ENCODE data around the gene RPSA. TPM values are rescaled to one million over a fixed set of nuclear protein-coding genes. Genes with fewer than 3 reads are reported as not detected.

The RPSA gene
- total RNA-seq, 3 donors from 2014 or later: 2,416 to 2,801 (median 2,677) TPM

- Mint-ChIP-seq H3K9me3 (no peaks in the 10 kb centered on the region), H3K27me3 (ENCODE audit: low read depth) (no peaks in the 10 kb centered on the region), H3K36me3 (ENCODE audit: insufficient read depth) (peaks cover 12% of the 10 kb centered on the region), H3K4me3 (peak overlapping the region; percentile 99), H3K4me1 (ENCODE audit: low read depth) (peaks cover 46% of the 10 kb centered on the region)
- DNase-seq (peak; percentile 92), ATAC-seq (peak; percentile 86 to 87)
Observed at GRCh38 chr3:39383881-39384664, 22.4 kb upstream of the RPSA start.

- no peak for DNase-seq
- peaks cover 52% of the 10 kb centered on the region for H3K4me1 Mint-ChIP-seq (ENCODE audit: low read depth)
- ATAC-seq: no peak
- no peaks in the 10 kb centered on the region for H3K27me3 Mint-ChIP-seq (ENCODE audit: low read depth)
- H3K9me3 Mint-ChIP-seq: no peaks in the 10 kb centered on the region
- H3K36me3 Mint-ChIP-seq (ENCODE audit: insufficient read depth): peaks cover 14% of the 10 kb centered on the region
- H3K4me3 Mint-ChIP-seq: peak overlapping the region; percentile 99
Observed at GRCh38 chr3:39384665-39385000, 21.9 kb upstream of the RPSA start.

GRCh38 chr3:39385456-39386090, 20.9 kb upstream of the RPSA start:
- no peak for ATAC-seq

DNA sequence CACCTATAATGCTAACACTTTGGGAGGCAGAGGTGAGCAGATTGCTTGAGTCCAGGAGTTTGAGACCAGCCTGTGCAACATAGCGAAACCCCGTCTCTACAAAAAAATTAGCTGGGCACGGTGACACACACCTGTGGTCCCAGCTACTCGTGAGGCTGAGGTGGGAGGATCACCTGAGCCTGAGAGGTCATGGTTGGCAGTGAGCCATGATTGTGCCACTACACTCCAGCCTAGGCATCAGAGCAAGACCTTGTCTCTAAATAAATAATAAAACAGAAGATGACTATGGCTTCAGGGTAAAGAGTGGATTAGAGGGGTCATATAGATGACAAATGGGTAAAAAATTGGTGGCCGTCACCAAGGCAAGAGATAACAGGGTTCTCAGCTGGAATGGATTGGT, 20.2 kb upstream of the RPSA start:
- Mint-ChIP-seq H3K36me3 (ENCODE audit: insufficient read depth) (peaks cover 27% of the 10 kb centered on the region), H3K4me3 (no peak overlapping the region), H3K27me3 (ENCODE audit: low read depth) (no peaks in the 10 kb centered on the region), H3K4me1 (ENCODE audit: low read depth) (peaks cover 60% of the 10 kb centered on the region), H3K9me3 (no peaks in the 10 kb centered on the region)
- ATAC-seq: no peak
- no peak for DNase-seq

More at GRCh38 chr3:39385456-39386090, 20.9 kb upstream of the RPSA start:
- H3K4me3 Mint-ChIP-seq: peak overlapping the region; percentile 99
- H3K9me3 Mint-ChIP-seq: no peaks in the 10 kb centered on the region
- H3K4me1 Mint-ChIP-seq (ENCODE audit: low read depth): peaks cover 58% of the 10 kb centered on the region
- H3K36me3 Mint-ChIP-seq (ENCODE audit: insufficient read depth): peaks cover 21% of the 10 kb centered on the region
- DNase-seq: no peak
- H3K27me3 Mint-ChIP-seq (ENCODE audit: low read depth): no peaks in the 10 kb centered on the region

- no peak for ATAC-seq
- peak overlapping the region; percentile 22 for H3K4me3 Mint-ChIP-seq
Observed at GRCh38 chr3:39387411-39387975, 19.0 kb upstream of the RPSA start.

GRCh38 chr3:39388153-39388552, 18.4 kb upstream of the RPSA start:
- Mint-ChIP-seq H3K4me3 (no peak overlapping the region), H3K4me1 (ENCODE audit: low read depth) (peaks cover 59% of the 10 kb centered on the region)

More at GRCh38 chr3:39387411-39387975, 19.0 kb upstream of the RPSA start:
- Mint-ChIP-seq H3K9me3 (no peaks in the 10 kb centered on the region), H3K4me1 (ENCODE audit: low read depth) (peaks cover 59% of the 10 kb centered on the region), H3K27me3 (ENCODE audit: low read depth) (no peaks in the 10 kb centered on the region), H3K36me3 (ENCODE audit: insufficient read depth) (peaks cover 34% of the 10 kb centered on the region)
- DNase-seq: no peak

DNA sequence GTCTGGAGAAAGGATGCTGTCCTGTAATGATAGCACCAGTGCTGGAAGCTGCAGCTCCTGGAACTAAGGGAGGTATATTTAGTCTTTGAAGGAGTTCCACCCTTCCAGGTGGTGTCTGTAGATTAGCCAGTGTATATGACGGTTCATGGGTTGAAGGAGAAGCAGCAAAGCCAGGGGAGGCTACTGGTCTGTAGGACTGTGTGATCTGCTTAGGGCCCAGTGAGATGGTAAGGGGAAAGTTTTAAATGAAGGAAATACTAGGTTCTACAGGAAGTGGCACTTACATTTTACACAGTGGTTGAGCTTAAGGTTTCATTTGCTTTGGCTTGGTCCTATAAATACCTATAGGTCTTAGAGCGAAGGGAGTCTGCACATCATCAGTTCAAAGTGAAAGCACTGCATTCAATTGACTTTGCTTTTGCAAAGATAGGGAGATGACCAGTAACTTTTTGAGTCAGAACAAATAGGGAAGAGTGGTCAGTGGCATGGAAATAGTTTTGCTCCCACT, 17.7 kb upstream of the RPSA start:
- ATAC-seq: no peak
- Mint-ChIP-seq H3K9me3 (no peaks in the 10 kb centered on the region), H3K27me3 (ENCODE audit: low read depth) (no peaks in the 10 kb centered on the region), H3K36me3 (ENCODE audit: insufficient read depth) (peaks cover 38% of the 10 kb centered on the region), H3K4me3 (peak overlapping the region; percentile 37), H3K4me1 (ENCODE audit: low read depth) (peaks cover 59% of the 10 kb centered on the region)
- no peak for DNase-seq

More at GRCh38 chr3:39388153-39388552, 18.4 kb upstream of the RPSA start:
- ATAC-seq: no peak
- H3K9me3 Mint-ChIP-seq: no peaks in the 10 kb centered on the region
- peaks cover 34% of the 10 kb centered on the region for H3K36me3 Mint-ChIP-seq (ENCODE audit: insufficient read depth)
- no peaks in the 10 kb centered on the region for H3K27me3 Mint-ChIP-seq (ENCODE audit: low read depth)
- no peak for DNase-seq

GRCh38 chr3:39390181-39390580, 16.3 kb upstream of the RPSA start:
- H3K4me1 Mint-ChIP-seq (ENCODE audit: low read depth): peaks cover 52% of the 10 kb centered on the region
- ATAC-seq: no peak
- peaks cover 50% of the 10 kb centered on the region for H3K36me3 Mint-ChIP-seq (ENCODE audit: insufficient read depth)
- no peak for DNase-seq
- H3K27me3 Mint-ChIP-seq (ENCODE audit: low read depth): no peaks in the 10 kb centered on the region
- no peaks in the 10 kb centered on the region for H3K9me3 Mint-ChIP-seq
- no peak overlapping the region for H3K4me3 Mint-ChIP-seq

- H3K27me3 Mint-ChIP-seq (ENCODE audit: low read depth): no peaks in the 10 kb centered on the region
- no peaks in the 10 kb centered on the region for H3K4me1 Mint-ChIP-seq (ENCODE audit: low read depth)
- H3K4me3 Mint-ChIP-seq: no peak overlapping the region
- H3K9me3 Mint-ChIP-seq: no peaks in the 10 kb centered on the region
- ATAC-seq (no peak), DNase-seq (no peak)
- peaks cover 60% of the 10 kb centered on the region for H3K36me3 Mint-ChIP-seq (ENCODE audit: insufficient read depth)
Observed at GRCh38 chr3:39396690-39397089, 9.8 kb upstream of the RPSA start.

DNA sequence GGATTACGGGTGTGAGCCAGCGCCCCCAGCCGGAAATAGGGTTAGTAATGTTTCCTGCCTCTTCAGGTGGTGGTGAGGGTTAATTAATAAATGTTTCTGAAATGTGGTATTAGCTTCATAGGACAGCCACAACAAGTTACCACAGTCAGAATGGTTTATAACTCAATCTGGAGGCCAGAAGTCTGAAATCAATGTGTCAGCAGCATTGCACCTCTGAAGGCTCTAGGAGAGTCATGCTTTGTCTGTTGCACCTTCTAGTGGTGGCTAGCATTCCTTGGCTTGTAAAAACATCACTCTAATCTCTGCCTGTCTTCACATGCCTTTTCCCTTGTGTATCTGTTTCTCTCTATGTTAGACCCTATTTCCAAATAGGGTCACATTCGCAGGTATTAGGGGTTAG, 7.8 kb upstream of the RPSA start:
- Mint-ChIP-seq H3K9me3 (no peaks in the 10 kb centered on the region), H3K4me1 (ENCODE audit: low read depth) (no peaks in the 10 kb centered on the region), H3K27me3 (ENCODE audit: low read depth) (no peaks in the 10 kb centered on the region), H3K4me3 (no peak overlapping the region), H3K36me3 (ENCODE audit: insufficient read depth) (peaks cover 54% of the 10 kb centered on the region)
- DNase-seq (no peak), ATAC-seq (no peak)

- DNase-seq (no peak), ATAC-seq (no peak)
- no peaks in the 10 kb centered on the region for H3K9me3 Mint-ChIP-seq
- H3K36me3 Mint-ChIP-seq (ENCODE audit: insufficient read depth): peaks cover 34% of the 10 kb centered on the region
- H3K4me1 Mint-ChIP-seq (ENCODE audit: low read depth): peaks cover 4% of the 10 kb centered on the region
- H3K27me3 Mint-ChIP-seq (ENCODE audit: low read depth): no peaks in the 10 kb centered on the region
- no peak overlapping the region for H3K4me3 Mint-ChIP-seq
Observed at GRCh38 chr3:39401983-39402382, 4.5 kb upstream of the RPSA start.

GRCh38 chr3:39404943-39405686, 1.4 kb upstream of the RPSA start:
- DNase-seq (no peak), ATAC-seq (no peak)
- Mint-ChIP-seq H3K27me3 (ENCODE audit: low read depth) (no peaks in the 10 kb centered on the region), H3K4me1 (ENCODE audit: low read depth) (peaks cover 21% of the 10 kb centered on the region), H3K9me3 (no peaks in the 10 kb centered on the region), H3K4me3 (peak overlapping the region; percentile 88), H3K36me3 (ENCODE audit: insufficient read depth) (peaks cover 36% of the 10 kb centered on the region)

DNA sequence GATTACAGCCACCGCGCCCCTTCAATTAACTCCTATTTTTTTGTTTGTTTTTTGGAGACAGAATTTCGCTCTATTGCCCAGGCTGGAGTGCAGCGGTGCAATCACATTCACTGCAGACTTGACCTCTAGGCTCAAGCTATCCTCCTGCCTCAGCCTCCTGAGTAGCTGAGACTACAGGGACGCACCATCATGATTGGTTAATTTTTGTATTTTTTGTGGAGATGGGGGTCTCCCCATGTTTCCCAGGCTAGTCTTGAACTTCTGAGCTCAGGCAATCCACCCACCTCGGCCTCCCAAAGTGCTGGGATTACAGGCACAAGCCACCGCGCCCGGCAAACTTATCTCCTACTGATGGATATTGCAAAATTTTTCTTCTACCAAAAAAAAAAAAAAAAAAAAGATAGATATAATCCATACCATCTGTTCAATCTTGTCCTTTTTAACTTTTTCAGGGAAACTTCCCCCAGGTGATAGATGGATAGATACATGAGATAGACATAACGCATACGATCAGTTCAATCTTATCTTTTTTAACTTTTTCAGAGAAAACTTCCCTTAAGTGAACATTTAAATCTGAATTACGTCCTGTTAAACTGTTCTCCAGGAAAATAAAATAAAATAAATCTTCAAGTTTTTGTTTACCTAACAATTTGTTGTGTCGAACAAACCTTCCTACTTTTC, 693 bp upstream of the RPSA start:
- Mint-ChIP-seq H3K36me3 (ENCODE audit: insufficient read depth) (peaks cover 36% of the 10 kb centered on the region), H3K27me3 (ENCODE audit: low read depth) (no peaks in the 10 kb centered on the region), H3K4me1 (ENCODE audit: low read depth) (peaks cover 29% of the 10 kb centered on the region), H3K4me3 (peak overlapping the region; percentile 88), H3K9me3 (no peaks in the 10 kb centered on the region)
- ATAC-seq (no peak), DNase-seq (no peak)

DNA sequence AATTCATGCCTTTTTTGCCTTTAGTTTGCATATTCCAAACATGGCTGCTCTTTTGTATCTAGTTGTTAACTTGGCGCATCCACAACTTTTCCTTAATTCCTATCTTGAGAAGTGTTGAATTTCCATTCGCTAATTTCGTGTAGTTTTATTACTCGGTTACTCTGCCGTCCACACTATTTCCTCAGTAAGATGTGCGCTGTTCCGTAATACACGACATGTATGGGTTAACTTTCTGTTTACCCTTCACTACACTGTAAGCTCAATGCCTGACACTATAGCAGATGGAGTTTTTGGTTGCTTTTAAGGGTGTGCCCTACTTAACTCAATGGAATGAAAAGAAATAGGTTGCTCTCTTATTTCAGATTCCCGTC, 724 bp downstream of the RPSA start:
- no peaks in the 10 kb centered on the region for H3K27me3 Mint-ChIP-seq (ENCODE audit: low read depth)
- peaks cover 41% of the 10 kb centered on the region for H3K4me1 Mint-ChIP-seq (ENCODE audit: low read depth)
- ATAC-seq (no peak), DNase-seq (no peak)
- H3K9me3 Mint-ChIP-seq: no peaks in the 10 kb centered on the region
- peaks cover 46% of the 10 kb centered on the region for H3K36me3 Mint-ChIP-seq (ENCODE audit: insufficient read depth)
- peak overlapping the region; percentile 88 for H3K4me3 Mint-ChIP-seq
